IPS-18c (cell line): ENCODE data around the gene PSMB5.
"Not testable (repeated sequence)": the region's sequence is repeated elsewhere in the genome, so short reads cannot be mapped to it uniquely, and the experiment has no call there.

Experiments used
- H3K4me3 ChIP-seq: 2 replicates; pipeline ENCODE4 v1.7.0; 2013; ENCODE audit warnings: low read depth, mild to moderate bottlenecking, low read length, moderate library complexity; ENCODE audit not compliant: insufficient read depth
- H3K9me3 ChIP-seq: one replicate; pipeline ENCODE4 v1.6.1; 2013; ENCODE audit warnings: mild to moderate bottlenecking, low read length, moderate library complexity; ENCODE audit not compliant: control insufficient read depth, insufficient read depth

Gene PSMB5

DNA sequence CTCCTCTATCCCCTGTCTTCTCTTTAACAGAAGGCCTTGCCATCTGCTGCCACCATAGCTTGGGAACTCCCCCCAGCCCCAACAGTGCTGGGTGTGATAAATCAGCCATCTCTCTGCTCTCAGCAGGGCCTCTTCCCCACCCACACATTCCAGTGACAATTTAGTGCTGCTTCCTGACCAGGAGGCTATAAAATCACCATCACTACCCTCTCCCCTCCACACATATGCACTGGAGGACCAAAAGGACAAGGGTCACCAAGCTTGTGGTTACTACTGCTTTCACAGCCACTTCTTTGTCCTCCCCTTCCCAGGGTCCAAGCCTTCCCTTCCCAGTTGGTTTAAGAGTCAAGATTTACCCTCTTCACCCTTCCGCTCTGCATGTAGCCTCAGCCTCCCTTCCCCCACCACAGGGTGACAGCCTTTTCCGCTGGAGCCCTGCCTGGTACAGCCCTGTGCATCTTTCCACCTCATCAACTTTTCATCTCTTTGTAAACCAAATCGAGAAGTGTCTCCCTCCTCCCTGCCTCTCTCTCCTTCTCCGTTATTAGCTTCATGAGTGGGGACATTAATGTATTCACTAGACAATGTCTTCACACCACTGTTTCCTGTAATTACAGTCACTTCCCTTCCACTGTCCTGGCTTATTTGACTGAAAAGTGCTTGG, 9.4 kb downstream of the PSMB5 start:
- Histone ChIP-seq H3K9me3 (no peaks in the 10 kb centered on the region), H3K4me3 (no peak overlapping the region)

DNA sequence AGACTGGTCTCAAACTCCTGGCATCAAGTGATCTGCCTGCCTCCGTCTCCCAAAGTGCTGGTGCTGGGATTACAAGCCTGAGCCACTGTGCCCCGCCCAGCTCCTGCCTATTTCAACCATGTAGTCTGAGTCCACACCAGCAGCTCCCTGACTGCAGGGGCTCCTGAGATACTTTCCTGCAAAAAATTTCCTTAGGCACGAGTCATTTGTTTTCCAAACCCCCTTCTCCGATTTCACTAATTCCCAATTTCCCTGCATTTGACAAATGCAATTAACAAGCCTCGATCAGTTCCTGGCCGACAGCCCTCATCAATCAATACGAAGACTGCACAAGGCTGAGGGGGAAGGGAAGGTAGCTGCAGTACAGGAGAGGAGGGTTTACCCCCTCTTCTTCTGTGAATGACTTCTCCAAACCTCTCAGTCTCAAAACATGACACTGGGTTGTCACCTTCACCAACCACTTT, 10.1 kb downstream of the PSMB5 start:
- H3K4me3 ChIP-seq: no peak overlapping the region
- H3K9me3 ChIP-seq: no peaks in the 10 kb centered on the region

DNA sequence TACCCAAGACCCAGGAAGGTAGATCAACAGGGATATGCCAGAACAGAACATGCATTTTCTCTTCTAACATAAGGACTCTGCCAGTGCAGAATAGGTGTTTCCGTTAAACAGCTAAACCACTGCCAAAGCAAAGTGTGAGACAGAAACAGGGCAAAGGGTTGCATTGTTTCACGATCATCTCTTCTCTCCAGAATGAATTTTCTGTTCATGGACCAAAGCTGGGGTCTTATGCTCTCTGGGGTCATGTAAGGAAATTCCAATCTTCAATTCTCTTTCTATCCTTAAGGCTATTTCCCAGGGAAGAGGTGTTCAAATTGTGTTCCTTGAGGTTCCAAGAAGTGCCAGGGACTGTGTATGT, 10.9 kb downstream of the PSMB5 start:
- Histone ChIP-seq H3K9me3 (no peaks in the 10 kb centered on the region), H3K4me3 (no peak overlapping the region)

DNA sequence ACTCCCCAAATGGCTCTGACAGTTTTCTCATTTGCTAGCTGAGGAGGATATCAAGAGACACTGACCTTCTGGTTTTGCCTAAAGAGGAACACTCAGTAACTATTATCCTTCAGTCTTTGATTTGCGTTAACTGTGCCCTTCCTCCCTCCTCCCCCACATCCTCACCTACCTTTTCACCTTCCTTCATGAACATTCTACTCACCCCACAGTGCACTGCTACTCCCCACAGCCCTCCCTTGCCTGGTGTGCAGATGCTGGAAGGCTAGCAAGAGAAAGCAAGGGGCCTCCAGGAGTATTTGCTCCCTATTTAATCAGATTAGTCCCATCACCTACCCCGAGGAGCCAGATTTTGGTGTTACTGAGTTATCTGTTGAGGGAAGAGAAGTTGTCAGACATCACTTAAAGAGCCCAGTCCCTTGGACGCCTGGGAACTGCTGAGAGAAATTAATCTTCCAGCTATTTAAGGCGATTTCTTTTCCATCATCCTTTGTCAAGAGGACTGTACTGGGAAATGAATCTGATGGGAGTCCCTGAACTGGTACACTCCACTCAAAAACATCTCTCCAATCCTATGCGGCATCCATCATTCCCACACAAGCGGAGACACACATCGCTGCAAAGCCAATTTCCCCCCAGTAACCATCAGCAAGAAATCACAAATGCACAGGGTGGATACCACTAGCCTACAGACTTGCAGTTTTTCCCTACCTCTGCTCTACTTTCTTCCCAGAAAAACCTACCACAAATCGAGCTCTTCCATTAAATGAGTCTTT, 11.5 kb downstream of the PSMB5 start:
- no peaks in the 10 kb centered on the region for H3K9me3 ChIP-seq

DNA sequence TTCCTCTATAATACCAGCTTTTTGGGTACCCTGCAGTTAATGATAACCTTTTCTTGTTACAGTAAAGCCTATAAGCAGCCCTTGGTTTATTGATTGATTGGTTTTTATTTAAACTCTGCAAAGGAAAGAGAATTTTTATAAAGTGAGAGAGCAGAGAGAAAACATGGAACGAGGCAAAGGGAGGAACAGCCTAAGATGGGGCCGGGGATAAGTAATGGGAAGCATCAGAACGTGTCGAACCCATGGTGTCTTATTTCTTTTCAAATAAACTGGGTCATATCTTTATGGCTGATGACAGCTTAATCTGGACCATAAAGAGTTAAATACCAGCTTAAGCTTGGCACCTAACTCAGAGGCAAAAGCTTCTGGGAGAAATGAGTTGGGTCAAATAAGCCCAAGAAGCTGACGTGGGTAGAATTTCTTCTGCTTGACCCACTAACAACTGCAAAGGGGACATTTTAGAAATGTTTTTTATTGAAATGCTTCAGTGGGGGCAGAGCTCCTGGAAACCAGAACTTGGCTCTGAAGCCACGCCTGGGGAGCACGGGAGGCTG, 12.7 kb downstream of the PSMB5 start:
- Histone ChIP-seq H3K9me3 (no peaks in the 10 kb centered on the region), H3K4me3 (no peak overlapping the region)

More for the DNA sequence above, 11.5 kb downstream of the PSMB5 start:
- H3K4me3 ChIP-seq: no peak overlapping the region

DNA sequence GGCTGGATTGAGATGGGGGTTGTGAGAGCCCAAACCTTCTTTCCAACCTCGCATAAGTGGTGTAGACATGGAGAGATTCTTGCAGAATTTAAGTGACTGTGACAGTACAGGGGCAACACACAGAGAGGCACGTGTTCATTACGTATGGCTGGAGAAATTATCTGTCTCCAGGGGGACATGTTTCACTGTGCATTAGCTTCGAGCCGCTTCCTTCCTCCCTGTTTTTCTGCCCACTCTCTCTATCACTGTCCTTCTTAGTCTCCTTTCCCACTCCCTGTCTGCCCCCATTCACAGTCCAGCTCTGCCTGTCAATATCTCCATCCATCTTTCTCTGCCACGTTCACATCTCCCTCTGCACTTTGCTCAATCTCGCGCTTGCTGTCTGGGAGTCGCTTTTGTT, 13.3 kb downstream of the PSMB5 start:
- H3K4me3 ChIP-seq: no peak overlapping the region
- H3K9me3 ChIP-seq: no peaks in the 10 kb centered on the region

DNA sequence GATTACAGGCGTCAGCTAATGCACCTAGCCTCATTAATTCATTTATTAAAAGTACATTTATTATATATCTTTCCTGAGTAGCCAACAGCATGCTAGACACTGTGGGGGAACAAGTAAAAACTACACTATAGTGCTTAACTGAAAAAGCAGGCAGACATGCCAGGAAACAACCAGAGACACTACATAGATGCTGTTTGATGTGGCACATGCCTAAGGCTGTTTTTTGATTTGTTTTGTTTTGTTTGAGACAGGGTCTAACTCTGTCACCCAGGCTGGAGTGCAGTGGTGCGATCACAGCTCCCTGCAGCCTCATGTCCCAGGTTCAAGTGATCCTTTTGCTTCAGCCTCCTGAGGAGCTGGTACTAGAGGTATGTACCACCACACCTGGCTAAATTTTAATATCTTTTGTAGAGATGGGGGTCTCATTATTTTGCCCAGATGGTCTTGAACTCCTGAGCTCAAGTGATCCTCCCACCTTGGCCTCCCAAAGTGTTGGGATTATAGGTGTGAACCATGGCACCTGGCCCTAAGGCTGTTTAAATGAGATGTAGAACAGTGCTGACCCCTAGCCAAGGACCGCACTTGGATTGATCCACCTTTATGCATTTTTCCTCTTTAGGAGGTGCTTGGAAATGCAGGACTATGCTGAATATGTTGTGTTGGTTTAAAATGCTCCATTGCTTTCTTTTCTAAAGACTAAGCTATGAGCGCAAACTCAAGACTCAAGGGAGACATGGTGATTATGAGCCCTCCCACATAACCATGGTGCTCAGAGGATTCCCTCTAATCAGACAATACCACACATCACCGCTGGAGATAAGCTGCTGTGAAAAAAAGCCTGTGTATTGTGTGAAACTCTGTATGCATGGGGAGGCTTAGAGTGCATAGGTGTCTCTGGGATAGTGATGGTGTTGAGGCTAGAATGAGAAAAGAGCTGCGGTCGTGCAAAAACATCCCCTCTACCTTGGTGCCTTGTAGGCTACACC, 14.3 kb downstream of the PSMB5 start:
- H3K4me3 ChIP-seq: no peak overlapping the region
- H3K9me3 ChIP-seq: no peaks in the 10 kb centered on the region

DNA sequence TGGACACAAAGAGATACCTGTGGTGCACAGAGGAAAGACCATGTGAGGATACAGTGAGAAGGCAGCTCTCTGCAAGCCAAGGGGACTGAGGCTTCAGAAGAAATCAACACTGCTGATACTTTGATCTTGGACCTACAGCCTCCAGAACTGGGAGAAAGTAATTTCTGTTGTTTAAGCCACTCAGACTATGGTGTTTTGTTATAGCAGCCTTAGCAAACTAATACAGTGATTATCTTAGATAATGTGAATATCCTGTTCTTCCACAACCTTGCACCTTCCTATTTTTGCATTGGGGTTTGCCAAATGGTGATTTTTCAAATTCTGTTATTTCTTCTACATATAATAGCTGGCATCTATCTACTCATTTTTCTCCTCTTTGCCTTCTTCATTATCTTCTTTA, 16.6 kb downstream of the PSMB5 start:
- Histone ChIP-seq H3K9me3 (no peaks in the 10 kb centered on the region), H3K4me3 (no peak overlapping the region)

DNA sequence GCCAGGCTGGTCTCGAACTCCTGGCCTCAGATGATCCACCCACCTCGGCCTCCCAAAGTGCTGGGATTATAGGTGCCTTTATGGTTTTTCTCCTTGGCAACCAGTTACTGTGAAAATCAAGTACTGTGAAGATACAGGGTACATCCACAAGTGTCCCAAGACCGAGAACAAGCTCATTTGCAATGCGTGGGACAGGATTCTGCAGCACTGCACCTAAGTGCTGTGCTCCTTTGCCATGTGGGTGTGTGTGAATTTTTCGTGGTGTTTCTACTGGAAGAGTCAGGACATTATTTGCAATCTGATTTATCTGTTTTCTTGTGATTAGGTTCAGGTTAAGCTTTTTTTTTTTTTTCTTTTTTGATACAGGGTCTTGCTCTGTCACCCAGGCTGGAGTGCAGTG, 17.6 kb downstream of the PSMB5 start:
- Histone ChIP-seq H3K9me3 (no peaks in the 10 kb centered on the region), H3K4me3 (no peak overlapping the region)

DNA sequence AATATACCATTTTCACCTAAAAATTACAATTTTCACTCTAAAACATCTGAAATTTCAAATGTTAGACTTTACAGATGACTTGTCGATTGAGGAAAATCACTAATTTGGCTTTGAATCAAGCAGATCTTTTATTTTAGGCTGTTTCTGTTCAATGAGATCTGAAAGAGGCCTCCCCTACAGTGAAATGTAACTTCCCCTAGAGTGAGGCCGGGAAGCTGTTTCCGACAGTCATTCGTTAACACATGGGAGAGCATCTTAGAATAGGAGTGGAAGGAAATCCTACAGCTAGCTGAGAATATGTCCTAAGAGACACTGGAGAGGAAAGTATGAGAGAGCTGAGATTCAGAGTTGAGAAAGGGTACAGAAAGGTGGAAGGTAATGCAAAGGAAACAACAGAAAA, 19.1 kb downstream of the PSMB5 start:
- H3K9me3 ChIP-seq: no peaks in the 10 kb centered on the region
- no peak overlapping the region for H3K4me3 ChIP-seq

DNA sequence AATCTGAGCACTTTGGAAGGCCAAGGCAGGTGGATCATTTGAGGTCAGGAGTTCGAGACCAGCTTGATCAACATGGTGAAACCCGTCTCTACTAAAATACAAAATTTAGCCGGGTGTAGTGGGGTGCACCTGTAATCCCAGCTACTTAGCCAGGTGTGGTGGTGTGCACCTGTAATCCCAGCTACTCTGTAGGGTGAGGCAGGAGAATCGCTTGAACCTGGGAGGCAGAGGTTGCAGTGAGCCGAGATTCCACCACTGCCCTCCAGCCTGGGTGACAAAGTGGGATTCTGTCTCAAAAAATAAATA, 21.0 kb downstream of the PSMB5 start:
- not testable (repeated sequence) for H3K4me3 ChIP-seq, H3K9me3 ChIP-seq

DNA sequence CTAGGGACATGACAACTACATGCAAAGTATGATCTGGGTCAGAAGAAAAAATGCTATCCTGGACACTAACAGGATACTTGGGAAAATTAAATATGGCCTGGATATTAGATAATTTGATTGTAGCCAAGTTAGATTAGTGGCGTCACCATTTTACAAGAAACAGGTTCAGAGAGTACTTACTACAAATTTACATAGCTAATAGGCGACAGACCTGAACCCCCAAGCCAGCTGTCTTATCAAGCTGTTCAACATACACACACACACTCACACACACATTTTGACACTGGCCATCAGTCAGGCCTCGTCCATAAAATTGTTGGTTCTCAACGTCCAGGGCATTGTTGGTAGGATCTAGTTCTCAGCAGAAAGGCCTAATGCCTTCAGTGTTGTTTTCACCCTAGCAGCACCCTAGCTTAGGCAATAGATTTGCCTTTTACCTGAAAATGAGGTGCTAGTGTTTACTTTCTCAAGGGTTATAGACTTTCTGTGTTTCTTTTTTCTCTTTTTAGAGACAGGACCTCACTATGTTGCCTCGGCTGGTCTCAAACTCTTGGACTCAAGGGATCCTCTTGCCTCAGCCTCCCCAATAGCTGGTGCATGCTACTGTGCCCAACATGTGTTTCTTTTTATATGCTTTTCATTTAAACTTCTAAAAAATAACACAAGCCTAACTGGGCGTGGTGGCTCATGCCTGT, 21.5 kb downstream of the PSMB5 start:
- H3K4me3 ChIP-seq: no peak overlapping the region
- no peaks in the 10 kb centered on the region for H3K9me3 ChIP-seq

DNA sequence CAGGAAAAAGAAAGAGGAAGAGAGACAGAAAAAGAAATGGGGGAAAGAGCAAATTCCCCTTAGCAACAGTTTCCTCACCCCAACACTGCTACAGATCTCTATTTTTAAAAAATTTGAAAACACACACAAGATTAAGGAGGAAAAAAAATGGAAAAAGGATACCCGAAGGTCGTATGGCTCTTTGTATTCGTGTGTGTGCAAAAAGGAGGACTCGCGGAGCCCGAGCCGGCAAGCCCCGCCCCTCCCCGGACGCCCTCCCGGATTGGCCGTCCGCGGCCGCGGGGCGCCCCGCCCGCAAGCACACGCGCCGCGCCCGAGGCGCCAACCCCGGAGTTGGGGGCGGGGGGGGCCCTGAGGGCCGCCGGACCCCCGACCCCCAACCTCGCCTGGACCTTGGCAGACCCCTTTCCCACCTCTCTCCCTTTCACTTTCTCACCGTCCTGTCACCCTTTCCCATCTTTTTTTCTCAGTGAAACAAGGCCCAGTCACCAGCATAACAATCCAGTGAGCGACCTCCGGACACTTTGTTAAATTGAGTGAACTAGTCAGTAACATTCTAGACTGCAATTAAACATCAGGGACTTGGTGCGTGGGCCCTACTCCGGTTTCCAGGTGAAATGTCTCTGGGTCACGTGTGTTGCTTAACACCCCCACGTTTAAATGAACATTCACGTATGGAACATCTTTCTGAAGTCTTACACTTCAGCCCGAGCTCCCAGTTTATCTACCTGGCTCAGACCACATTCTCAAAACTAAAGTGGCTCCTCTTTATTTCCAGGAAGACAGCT, 24.6 kb downstream of the PSMB5 start, which contains the start of gene C14orf93:
Gene C14orf93, minus strand, starts transcription at position 205 of the 788 bp plus-strand sequence. CDS start 11,120 bp downstream, outside the sequence.
- Histone ChIP-seq H3K9me3 (no peaks in the 10 kb centered on the region), H3K4me3 (peak within 1 kb of the TSS; percentile 55; the same call in 1 of the 2 replicates)

DNA sequence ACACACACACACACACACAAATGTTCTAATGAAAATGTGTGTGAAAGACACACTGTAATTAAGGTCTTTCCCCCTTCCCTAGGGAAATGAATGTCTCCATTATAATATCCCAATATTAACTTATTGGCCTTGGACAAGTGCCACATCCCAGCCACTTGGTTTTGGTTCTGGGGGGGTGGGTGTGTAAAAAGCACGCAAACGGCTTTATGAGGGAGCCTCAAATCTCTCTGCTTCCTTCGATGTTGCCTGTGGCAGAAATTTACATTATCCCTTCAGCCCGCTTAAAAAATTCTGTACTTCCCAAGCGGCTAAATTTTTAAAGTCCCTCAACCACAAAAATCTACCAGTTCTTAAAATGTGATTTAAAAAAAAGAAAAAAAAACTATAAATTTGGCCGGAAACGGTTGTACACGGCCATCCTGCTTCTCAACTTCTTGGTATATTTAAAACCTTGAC, 25.2 kb downstream of the PSMB5 start:
- peak overlapping the region; percentile 55; the same call in 1 of the 2 replicates for H3K4me3 ChIP-seq
- H3K9me3 ChIP-seq: no peaks in the 10 kb centered on the region

DNA sequence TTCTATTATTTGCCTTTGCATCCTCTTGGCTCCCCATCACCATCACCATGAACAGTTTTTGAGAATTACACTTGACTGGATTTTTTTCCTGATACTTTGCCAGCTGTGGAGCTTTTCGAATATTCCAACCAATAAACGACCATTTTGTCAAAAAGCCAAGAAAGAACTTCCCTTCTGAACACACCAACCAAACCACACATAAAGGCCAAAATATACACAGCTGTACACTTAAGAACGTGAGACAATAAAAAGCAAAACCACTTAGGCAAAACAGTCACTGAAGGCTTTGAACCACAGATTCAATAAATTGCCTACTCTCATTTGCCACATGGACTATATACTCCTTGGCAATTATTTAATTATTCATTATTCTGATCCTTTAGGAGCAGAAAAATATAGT, 25.9 kb downstream of the PSMB5 start:
- Histone ChIP-seq H3K4me3 (no peak overlapping the region), H3K9me3 (no peaks in the 10 kb centered on the region)
